H1 (cell line): ENCODE measurements around the gene GUCY2D. TPM values are rescaled to one million over a fixed set of nuclear protein-coding genes. Genes with fewer than 3 reads are reported as not detected.

Experiments
- CTCF ChIA-PET: fragments of 300-600 bp; sonication (Branson Sonifier 250); formaldehyde crosslinking; loops from one replicate; lab custom pipeline; 2021; ENCODE audit not compliant: partially characterized antibody; lab: Charles Lee
- POLR2A ChIA-PET: fragments of 300-600 bp; sonication (Branson Sonifier 250); formaldehyde crosslinking; loops from one replicate; lab custom pipeline; 2021; ENCODE audit warnings: inconsistent platforms; ENCODE audit not compliant: partially characterized antibody; lab: Charles Lee
- DNase-seq, 2 experiments: peaks; one replicate each; pipeline versions ENCODE4 v3.0.0 to v3.0.0-alpha.2; 2010 to 2022; ENCODE audit warnings: low spot score in 2 of 2, low read depth in 1 of 2, mixed read lengths in 1 of 2
- FAIRE-seq: peaks from 2 replicates; lab custom pipeline; 2011; peaks lifted over from hg19 to GRCh38; lab: Jason Lieb, UNC
- H2AFZ ChIP-seq: 2 replicates; pipeline ENCODE4 v1.8.1; 2012; ENCODE audit warnings: low read length, inconsistent platforms
- H2AK5ac ChIP-seq: 2 replicates; pipeline ENCODE4 v1.6.1; 2013; ENCODE audit warnings: low read depth, low read length
- H2BK120ac ChIP-seq: replicated peaks from 2 replicates; pipeline ENCODE3; 2013; ENCODE audit warnings: low read depth, low read length, inconsistent platforms
- H2BK12ac ChIP-seq: 2 replicates; pipeline ENCODE4 v1.6.1; 2013; ENCODE audit warnings: low read depth, low read length
- H2BK15ac ChIP-seq: 2 replicates; pipeline ENCODE4 v1.6.1; 2013; ENCODE audit warnings: low read length
- H2BK20ac ChIP-seq: 2 replicates; pipeline ENCODE4 v1.6.1; 2013; ENCODE audit warnings: low read length
- H2BK5ac ChIP-seq: 2 replicates; pipeline ENCODE4 v1.6.1; 2013; ENCODE audit warnings: low read depth, low read length
- H3K14ac ChIP-seq: 2 replicates; pipeline ENCODE4 v1.6.1; 2013; ENCODE audit warnings: inconsistent platforms; ENCODE audit not compliant: insufficient read length
- H3K18ac ChIP-seq: 2 replicates; pipeline ENCODE4 v1.6.1; 2013; ENCODE audit warnings: low read length; ENCODE audit errors: extremely low read depth
- H3K23ac ChIP-seq: 2 replicates; pipeline ENCODE4 v1.6.1; 2013; ENCODE audit warnings: inconsistent platforms; ENCODE audit not compliant: insufficient read length
- H3K23me2 ChIP-seq: 2 replicates; pipeline ENCODE4 v1.6.1; 2013; ENCODE audit warnings: low read depth, low read length
- H3K27ac ChIP-seq: 2 replicates; pipeline ENCODE4 v1.6.1; 2011; ENCODE audit warnings: low read depth, low read length, inconsistent platforms
- H3K27me3 ChIP-seq, 4 experiments: replicated peaks in 1 of 4; 1 replicate in 1 of 4; 2 replicates in 3 of 4; pipeline versions ENCODE4 v1.6.1 to v1.8.1; 2011 to 2013; ENCODE audit warnings: low read length in 3 of 4, mild to moderate bottlenecking in 3 of 4, inconsistent platforms in 2 of 4, mixed read lengths in 2 of 4, moderate library complexity in 1 of 4; ENCODE audit not compliant: control insufficient read depth in 3 of 4, insufficient read depth in 3 of 4; ENCODE audit errors: extremely low read depth in 1 of 4
- H3K36me3 ChIP-seq, 4 experiments: 2 replicates each; pipeline versions ENCODE4 v1.6.1 to v1.8.1; 2011 to 2013; ENCODE audit warnings: mild to moderate bottlenecking in 4 of 4, low read length in 3 of 4, moderate library complexity in 2 of 4, control low read depth in 1 of 4, inconsistent platforms in 1 of 4; ENCODE audit not compliant: insufficient read depth in 4 of 4, control insufficient read depth in 2 of 4
- H3K4ac ChIP-seq: replicated peaks from 2 replicates; pipeline ENCODE3; 2013; ENCODE audit warnings: low read length, low read depth, mixed read lengths, inconsistent platforms; ENCODE audit not compliant: insufficient read length
- H3K4me1 ChIP-seq, 4 experiments: replicated peaks in 1 of 4; 1 replicate in 1 of 4; 2 replicates in 3 of 4; pipeline versions ENCODE4 v1.6.1 to v1.8.1; 2011 to 2013; ENCODE audit warnings: low read length in 3 of 4, inconsistent platforms in 2 of 4, mixed read lengths in 1 of 4; ENCODE audit not compliant: insufficient read depth in 4 of 4, control insufficient read depth in 3 of 4
- H3K4me2 ChIP-seq, 2 experiments: 2 replicates each; pipeline versions ENCODE4 v1.6.1 to v1.8.1; 2011 to 2013; ENCODE audit warnings: low read depth in 2 of 2, low read length in 2 of 2, control low read depth in 1 of 2, inconsistent platforms in 1 of 2, mild to moderate bottlenecking in 1 of 2; ENCODE audit not compliant: insufficient read depth in 1 of 2
- H3K4me3 ChIP-seq, 4 experiments: fragments of 200-600, 300-600 bp in 1 of 4; sonication (generic), shearing (Covaris generic), sonication (Bioruptor Twin) in 1 of 4; 2 replicates each; pipeline versions ENCODE4 v1.5.1 to v1.8.1; 2011 to 2016; ENCODE audit warnings: low read length in 4 of 4, low read depth in 3 of 4, control low read depth in 2 of 4, inconsistent platforms in 2 of 4, mild to moderate bottlenecking in 2 of 4, mixed read lengths in 1 of 4, moderate library complexity in 1 of 4; ENCODE audit not compliant: insufficient read depth in 2 of 4; ENCODE audit errors: extremely low read depth in 1 of 4
- H3K56ac ChIP-seq: replicated peaks from 2 replicates; pipeline ENCODE3; 2013; ENCODE audit warnings: low read depth, mild to moderate bottlenecking, mixed read lengths, low read length, inconsistent platforms; ENCODE audit not compliant: insufficient read length
- H3K79me1 ChIP-seq: 2 replicates; pipeline ENCODE4 v1.6.1; 2013; ENCODE audit warnings: low read depth, low read length, control low read depth
- H3K79me2 ChIP-seq, 2 experiments: 2 replicates each; pipeline versions ENCODE4 v1.6.1 to v1.8.1; 2012 to 2013; ENCODE audit warnings: low read length in 2 of 2, mild to moderate bottlenecking in 2 of 2, inconsistent platforms in 1 of 2; ENCODE audit not compliant: insufficient read depth in 2 of 2, control insufficient read depth in 1 of 2
- H3K9ac ChIP-seq, 4 experiments: replicated peaks in 1 of 4; 1 replicate in 1 of 4; 2 replicates in 3 of 4; pipeline versions ENCODE4 v1.6.1 to v1.8.1; 2011 to 2013; ENCODE audit warnings: low read depth in 3 of 4, low read length in 3 of 4, control low read depth in 2 of 4, mild to moderate bottlenecking in 2 of 4, moderate library complexity in 2 of 4, inconsistent platforms in 1 of 4; ENCODE audit errors: extremely low read depth in 1 of 4
- H3K9me3 ChIP-seq, 2 experiments: 2 replicates each; pipeline versions ENCODE4 v1.6.1 to v1.8.1; 2012 to 2013; ENCODE audit warnings: mild to moderate bottlenecking in 2 of 2, moderate library complexity in 2 of 2, control low read depth in 1 of 2, inconsistent platforms in 1 of 2, low read depth in 1 of 2, low read length in 1 of 2, mixed read lengths in 1 of 2; ENCODE audit not compliant: insufficient read depth in 2 of 2
- H4K20me1 ChIP-seq, 2 experiments: replicated peaks in 1 of 2; 2 replicates each; pipeline versions ENCODE3 to v1.8.1; 2011 to 2013; ENCODE audit warnings: inconsistent platforms in 2 of 2, low read length in 2 of 2, mild to moderate bottlenecking in 1 of 2; ENCODE audit not compliant: insufficient read depth in 2 of 2, control insufficient read depth in 1 of 2
- H4K5ac ChIP-seq: 2 replicates; pipeline ENCODE4 v1.6.1; 2013; ENCODE audit warnings: low read length, low read depth, mixed read lengths, inconsistent platforms; ENCODE audit not compliant: insufficient read length
- H4K8ac ChIP-seq: 2 replicates; pipeline ENCODE4 v1.8.0; 2013; ENCODE audit warnings: mild to moderate bottlenecking, moderate library complexity, low read length, inconsistent platforms; ENCODE audit not compliant: insufficient read depth; ENCODE audit errors: extremely low read depth
- H4K91ac ChIP-seq: replicated peaks from 2 replicates; pipeline ENCODE3; 2013; ENCODE audit warnings: low read length, mixed read lengths, inconsistent platforms; ENCODE audit not compliant: insufficient read length
- E2F6 ChIP-seq: IDR thresholded peaks from 2 replicates; pipeline ENCODE4 v1.6.1; 2012; ENCODE audit warnings: inconsistent platforms
- HDAC6 ChIP-seq: IDR thresholded peaks from one replicate; pipeline ENCODE4 v1.7.1; 2012; ENCODE audit warnings: low read depth, mild to moderate bottlenecking, inconsistent platforms, low read length, moderate library complexity
- MAFK ChIP-seq: IDR thresholded peaks from 2 replicates; pipeline ENCODE4 v1.6.1; 2012; ENCODE audit warnings: low read depth, mild to moderate bottlenecking, improper control_type of control experiment, low read length
- NRF1 ChIP-seq: IDR thresholded peaks from 2 replicates; pipeline ENCODE4 v1.6.1; 2011; ENCODE audit warnings: mild to moderate bottlenecking, low read depth, low read length, improper control_type of control experiment
- RNF2 ChIP-seq: fragments of 200-900, 300-1000 bp; sonication (generic); IDR thresholded peaks from 2 replicates; pipeline ENCODE4 v1.7.1; 2016; ENCODE audit warnings: borderline replicate concordance, low read depth, mild to moderate bottlenecking, antibody characterized with exemption, low read length; ENCODE audit not compliant: poor library complexity, severe bottlenecking; ENCODE audit errors: missing control alignments
- SP2 ChIP-seq: IDR thresholded peaks from 2 replicates; pipeline ENCODE4 v1.6.1; 2012; ENCODE audit warnings: mild to moderate bottlenecking, low read length, inconsistent platforms
- SP4 ChIP-seq: IDR thresholded peaks from 2 replicates; pipeline ENCODE4 v1.6.1; 2012; ENCODE audit warnings: low read length, inconsistent platforms
- TAF7 ChIP-seq: optimal IDR thresholded peaks from 2 replicates; pipeline ENCODE3; 2011; ENCODE audit warnings: low read depth, mild to moderate bottlenecking, inconsistent platforms, low read length, moderate library complexity, borderline replicate concordance
- TCF12 ChIP-seq: IDR thresholded peaks from 2 replicates; pipeline ENCODE4 v1.6.1; 2011; ENCODE audit warnings: low read depth, mild to moderate bottlenecking, low read length
- WGBS, 2 experiments: shearing (Covaris generic) in 1 of 2; methylation state at CpG; one replicate each; pipeline versions ENCODE4 v1.1.6 to v1.1.7; 2013 to 2015; ENCODE audit warnings: low lambda C conversion rate in 2 of 2, mixed read lengths in 2 of 2, inconsistent platforms in 1 of 2, low coverage in 1 of 2, missing lambda C conversion rate in 1 of 2; ENCODE audit not compliant: insufficient replicate concordance in 2 of 2, insufficient coverage in 1 of 2, insufficient read length in 1 of 2; ENCODE audit errors: extremely low coverage in 1 of 2, missing lambda C conversion rate in 1 of 2; 5-methylcytosine and 5-hydroxymethylcytosine counted together
- polyA plus RNA-seq, 7 experiments: library from polyadenylated mRNA; depleted of rRNA in 3 of 7; stranded (reverse) in 5 of 7; unstranded in 2 of 7; fragments of >200 nt in 5 of 7; fragments of 200-250 nt in 2 of 7; gene quantifications; 1 replicate in 5 of 7; 2 replicates in 1 of 7; 4 replicates in 1 of 7; pipeline versions ENCODE4 v1.2.1 to v1.2.3, GENCODE V29; 2011 to 2013; ENCODE audit warnings: missing spikeins in 2 of 7, mixed read lengths in 2 of 7
- total RNA-seq: library from RNA; stranded (reverse); fragmentation: NEBNext Ultra II Directional; extraction: Animal tissue kit (Norgen Biotek cat#: 25700); gene quantifications from 2 replicates; pipeline ENCODE4 v1.2.1, GENCODE V29; 2021

The GUCY2D gene
- total and polyA plus RNA-seq, 2 of the 8 experiments (the other 6 are each of a cell fraction or from before 2014, with no cell fraction given) = 0.20 to 0.48 TPM

- no peak overlapping the region for H3K14ac ChIP-seq
- no peaks in the 10 kb centered on the region for H3K79me2 ChIP-seq
- H3K56ac ChIP-seq = no peak overlapping the region
- no peak overlapping the region for H3K23ac ChIP-seq
- no peak overlapping the region for H4K5ac ChIP-seq
- H3K18ac ChIP-seq = no peak overlapping the region
- H3K23me2 ChIP-seq = no peaks in the 10 kb centered on the region; the same call in 1 of the 2 replicates
- CTCF ChIA-PET = interaction anchor here (0.7 to 1.2 kb wide), 3 partner anchors 11 to 36 kb away, joined by 3 to 4 read pairs (median 3); no protein-coding TSS in a partner anchor
- no peak overlapping the region for H3K4me3 ChIP-seq
- H2BK120ac ChIP-seq = no peak overlapping the region
- no peak overlapping the region for H2BK5ac ChIP-seq
- no peak overlapping the region for H2AK5ac ChIP-seq
- no peak overlapping the region for H2BK15ac ChIP-seq
- H3K79me1 ChIP-seq = no peaks in the 10 kb centered on the region
- TF ChIP-seq RNF2 (no peak), HDAC6 (no peak), TCF12 (no peak), TAF7 (no peak), SP4 (no peak), E2F6 (no peak), SP2 (no peak), MAFK (no peak), NRF1 (no peak)
- H3K4ac ChIP-seq = no peak overlapping the region
- no peaks in the 10 kb centered on the region for H4K20me1 ChIP-seq
- no peak for FAIRE-seq
- H3K4me1 ChIP-seq = no peaks in the 10 kb centered on the region
- H3K4me2 ChIP-seq = no peak overlapping the region
- no peak overlapping the region for H3K9ac ChIP-seq
- no peaks in the 10 kb centered on the region for H3K9me3 ChIP-seq
- POLR2A ChIA-PET = no interaction called here
- H4K91ac ChIP-seq = no peak overlapping the region
- 0 out of 2 replicates have a peak overlapping the region, but pooled peaks have one; percentile 17 for H2AFZ ChIP-seq
- no peak overlapping the region for H3K27ac ChIP-seq
- no peak for DNase-seq
- no peaks in the 10 kb centered on the region for H3K36me3 ChIP-seq
- H2BK20ac ChIP-seq = no peak overlapping the region
- H3K27me3 ChIP-seq = peaks cover 1 to 4% (median 3%) of the 10 kb centered on the region in 4 experiments; a peak in 5 of 7 replicates
- no peak overlapping the region for H4K8ac ChIP-seq
- no peak overlapping the region for H2BK12ac ChIP-seq
- 88% methylated on average over 7 of the region's 7 CpGs; no CpG with 5 or more reads in 1 of the 2 experiments for WGBS, 2 experiments
Observed at GRCh38 chr17:8051831-8052230, 49.4 kb downstream of the GUCY2D start.
